GM19395 (cell line): Measurements from ENCODE around the gene TF.

Source experiments
- ATAC-seq: cut with Tn5 transposase; IDR thresholded peaks from one replicate; pipeline ENCODE4 v1.9.1; 2021; ENCODE audit warnings: mild to moderate bottlenecking, moderate library complexity; ENCODE audit not compliant: unreplicated experiment

TF gene

GRCh38 chr3:133746712-133747066 is 496 bp downstream of the TF start:
- no peak for ATAC-seq

GRCh38 chr3:133747373-133747772 is 1.2 kb downstream of the TF start:
- no peak for ATAC-seq

- ATAC-seq: no peak
These were observed 1.9 kb downstream of the TF start for GRCh38 chr3:133747907-133748639.

- ATAC-seq: no peak
These were observed 3.5 kb downstream of the TF start for GRCh38 chr3:133749427-133750258.

- ATAC-seq: no peak
These were observed 4.1 kb downstream of the TF start for GRCh38 chr3:133750259-133750656.

- ATAC-seq: no peak
These were observed 7.0 kb downstream of the TF start for GRCh38 chr3:133753107-133753778.

GRCh38 chr3:133753779-133754164 is 7.6 kb downstream of the TF start:
- ATAC-seq: no peak

GRCh38 chr3:133754455-133754854 is 8.3 kb downstream of the TF start:
- ATAC-seq: no peak

GRCh38 chr3:133754973-133755828 is 9.0 kb downstream of the TF start:
- no peak for ATAC-seq

- no peak for ATAC-seq
These were observed 10.8 kb downstream of the TF start for GRCh38 chr3:133756716-133757694.

GRCh38 chr3:133757701-133758567 is 11.7 kb downstream of the TF start:
- ATAC-seq: no peak

GRCh38 chr3:133758568-133758928 is 12.4 kb downstream of the TF start:
- ATAC-seq: no peak

- ATAC-seq: no peak
These were observed 13.0 kb downstream of the TF start for GRCh38 chr3:133758964-133759739.

- ATAC-seq: no peak
These were observed 13.6 kb downstream of the TF start for GRCh38 chr3:133759740-133760305.

GRCh38 chr3:133760916-133761315 is 14.7 kb downstream of the TF start:
- ATAC-seq: no peak

GRCh38 chr3:133761605-133762484 is 15.7 kb downstream of the TF start:
- no peak for ATAC-seq

- no peak for ATAC-seq
These were observed 16.3 kb downstream of the TF start for GRCh38 chr3:133762539-133762938.
